ENCODE results near the gene TTR.
A peak's percentile ranks its signal among the peaks of the same experiment; 100 is the strongest.

The TTR gene

DNA sequence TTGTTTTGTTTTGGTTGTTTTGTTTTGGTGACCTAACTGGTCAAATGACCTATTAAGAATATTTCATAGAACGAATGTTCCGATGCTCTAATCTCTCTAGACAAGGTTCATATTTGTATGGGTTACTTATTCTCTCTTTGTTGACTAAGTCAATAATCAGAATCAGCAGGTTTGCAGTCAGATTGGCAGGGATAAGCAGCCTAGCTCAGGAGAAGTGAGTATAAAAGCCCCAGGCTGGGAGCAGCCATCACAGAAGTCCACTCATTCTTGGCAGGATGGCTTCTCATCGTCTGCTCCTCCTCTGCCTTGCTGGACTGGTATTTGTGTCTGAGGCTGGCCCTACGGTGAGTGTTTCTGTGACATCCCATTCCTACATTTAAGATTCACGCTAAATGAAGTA lies at the start of gene TTR:
Gene TTR (plus strand): TSS at position 250 of the 400 bp plus-strand sequence. CDS start 26 bp downstream, at position 276.
- no peak for DNase-seq

- DNase-seq, result no peak
Observed at GRCh38 chr18:31546476-31546875, 45.2 kb upstream of the TTR start.

- no peak for DNase-seq
Observed at GRCh38 chr18:31548853-31549252, 42.8 kb upstream of the TTR start.

DNA sequence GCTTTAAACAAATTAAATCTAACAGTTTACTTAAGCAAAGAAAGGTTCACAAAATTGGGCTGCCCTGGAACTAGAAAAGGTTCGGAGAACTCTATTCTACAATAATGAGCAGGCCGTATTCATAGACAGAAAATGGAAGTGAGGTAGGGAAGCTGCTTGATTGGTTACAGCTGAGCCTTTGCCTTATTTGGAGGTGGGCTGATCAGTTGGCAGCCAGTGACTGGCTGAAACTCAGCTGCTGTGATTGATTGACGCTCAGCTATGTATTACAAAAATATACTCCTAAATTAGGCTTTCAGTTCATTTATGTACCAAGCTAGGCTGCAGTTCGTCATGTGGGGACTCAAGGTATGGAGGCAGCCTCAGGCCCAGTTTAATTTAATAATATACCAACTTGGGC lies 42.3 kb upstream of the TTR start:
- DNase-seq, result no peak

DNA sequence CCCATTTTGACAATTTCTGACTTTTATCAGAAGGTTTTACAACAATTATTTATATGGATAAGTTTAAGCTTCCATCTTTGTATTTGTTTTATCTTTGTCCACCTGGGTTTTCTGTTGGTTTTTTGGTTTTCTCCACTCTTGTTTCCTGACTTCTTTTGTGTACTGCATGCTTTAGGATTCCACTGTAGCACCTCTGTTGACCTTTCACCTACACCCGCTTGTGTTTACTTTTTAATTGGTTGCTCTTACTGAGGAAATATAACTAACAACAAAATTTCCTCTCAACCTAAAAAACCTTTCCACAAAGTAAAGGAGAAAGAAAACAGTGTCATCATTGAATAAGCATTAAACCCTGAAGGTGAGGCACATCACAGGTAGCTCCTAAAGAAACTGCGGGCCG lies 39.8 kb upstream of the TTR start:
- DNase-seq, result no peak

GRCh38 chr18:31553800-31554199 lies 37.9 kb upstream of the TTR start:
- DNase-seq, result no peak

- DNase-seq, result no peak
Observed at GRCh38 chr18:31554776-31555175, 36.9 kb upstream of the TTR start.

GRCh38 chr18:31555971-31556747 lies 35.5 kb upstream of the TTR start:
- DNase-seq, result peak in 4 of 14 donors; percentile 2 to 32 (median 12)

DNA sequence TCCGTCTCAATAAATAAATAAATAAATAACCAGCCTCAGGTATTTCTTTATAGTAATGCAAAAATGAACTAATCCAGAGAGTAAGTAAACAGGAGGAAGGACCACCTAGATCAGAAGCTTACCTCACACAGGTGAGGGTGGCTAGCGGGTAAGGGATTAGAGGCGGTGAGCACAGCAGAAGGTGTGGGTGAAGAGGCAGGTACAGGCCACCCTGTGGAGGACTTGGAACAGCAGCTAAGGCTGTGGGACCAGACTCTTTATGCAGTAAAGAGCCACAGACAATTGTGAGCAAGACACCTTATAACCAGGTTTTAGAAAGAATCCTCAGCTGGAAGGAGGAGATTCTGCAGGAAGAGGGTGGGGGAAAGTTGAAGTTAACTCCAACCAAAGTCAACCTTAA lies 34.2 kb upstream of the TTR start:
- no peak for DNase-seq

- no peak for DNase-seq
Observed at GRCh38 chr18:31558567-31558966, 33.1 kb upstream of the TTR start.

GRCh38 chr18:31562726-31563125 lies 29.0 kb upstream of the TTR start:
- no peak for DNase-seq

GRCh38 chr18:31563778-31564177 lies 27.9 kb upstream of the TTR start:
- no peak for DNase-seq

DNA sequence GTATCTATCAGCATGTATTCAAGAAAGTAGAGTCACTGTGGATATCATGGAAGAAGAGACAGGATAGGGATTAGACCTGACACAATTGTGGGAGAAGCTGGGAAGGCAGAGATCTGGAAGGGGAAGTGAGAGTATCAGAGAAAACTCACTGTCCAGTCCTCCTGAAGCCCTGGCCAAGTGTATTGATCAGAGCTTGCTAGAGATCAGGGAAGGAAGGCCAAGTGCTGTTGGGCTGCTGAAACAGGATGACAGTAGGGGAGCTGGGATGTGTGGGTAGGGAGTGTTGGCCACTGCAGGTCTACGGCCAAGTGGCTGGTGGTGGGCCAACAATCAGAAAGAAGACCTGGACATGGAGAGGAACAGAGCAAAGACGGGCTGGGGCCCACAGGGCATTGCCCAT lies 26.3 kb upstream of the TTR start:
- no peak for DNase-seq

DNA sequence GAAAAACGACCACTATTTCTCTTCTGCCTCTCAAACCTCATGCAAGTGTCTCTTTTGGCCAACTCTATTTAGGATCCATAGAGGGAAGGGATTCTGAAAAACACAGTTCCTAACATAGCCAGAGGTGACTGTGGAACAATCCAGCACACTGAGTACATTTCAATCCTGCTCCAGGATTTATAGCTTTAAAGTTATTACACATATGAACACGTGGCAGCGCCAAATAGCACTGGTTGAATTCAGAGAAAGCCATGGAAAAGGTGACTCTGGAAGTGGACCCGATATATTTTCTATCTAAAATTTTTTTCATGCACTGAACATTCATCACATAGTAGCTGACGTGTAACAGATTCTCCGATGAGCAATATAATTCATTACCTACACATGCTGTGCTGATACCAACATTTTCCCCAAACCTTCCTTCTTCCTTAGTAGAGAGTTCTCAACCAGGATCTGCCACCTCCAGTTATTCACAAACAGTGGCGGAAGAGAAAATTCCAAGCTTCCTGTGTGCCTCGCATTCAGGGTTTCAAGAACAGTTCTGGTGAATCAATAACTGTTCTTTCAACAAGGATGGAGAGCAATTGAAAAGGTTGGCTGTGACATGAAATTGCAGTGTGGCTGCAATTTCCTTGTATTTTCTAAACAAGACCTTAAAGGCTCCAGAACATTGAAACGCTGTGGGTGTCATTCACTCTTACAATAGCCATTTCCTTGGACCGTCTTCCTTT lies 25.7 kb upstream of the TTR start:
- DNase-seq, result no peak

GRCh38 chr18:31566576-31567306 lies 24.9 kb upstream of the TTR start:
- no peak for DNase-seq

- no peak for DNase-seq
Observed at GRCh38 chr18:31572368-31572767, 19.3 kb upstream of the TTR start.

- no peak for DNase-seq
Observed at GRCh38 chr18:31573051-31573450, 18.6 kb upstream of the TTR start.

DNA sequence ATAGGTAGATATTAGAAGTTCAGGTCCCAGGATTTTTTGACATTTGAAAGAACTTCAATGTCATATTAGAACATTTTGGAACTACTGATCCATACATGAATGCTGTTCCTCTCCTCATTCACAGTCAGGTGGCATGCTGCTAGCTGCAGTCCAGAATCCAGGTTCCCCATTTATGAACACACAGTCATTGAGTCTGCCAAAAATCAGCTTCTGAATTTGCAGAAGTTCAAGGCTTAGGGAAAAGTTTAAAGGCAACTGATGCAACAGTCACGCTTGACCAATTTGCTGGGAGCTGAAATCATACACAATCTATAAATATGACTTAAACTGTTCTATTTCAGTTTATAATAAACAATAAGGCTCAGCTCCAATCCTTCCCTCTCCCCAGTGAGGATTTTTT lies 17.3 kb upstream of the TTR start:
- no peak for DNase-seq

DNA sequence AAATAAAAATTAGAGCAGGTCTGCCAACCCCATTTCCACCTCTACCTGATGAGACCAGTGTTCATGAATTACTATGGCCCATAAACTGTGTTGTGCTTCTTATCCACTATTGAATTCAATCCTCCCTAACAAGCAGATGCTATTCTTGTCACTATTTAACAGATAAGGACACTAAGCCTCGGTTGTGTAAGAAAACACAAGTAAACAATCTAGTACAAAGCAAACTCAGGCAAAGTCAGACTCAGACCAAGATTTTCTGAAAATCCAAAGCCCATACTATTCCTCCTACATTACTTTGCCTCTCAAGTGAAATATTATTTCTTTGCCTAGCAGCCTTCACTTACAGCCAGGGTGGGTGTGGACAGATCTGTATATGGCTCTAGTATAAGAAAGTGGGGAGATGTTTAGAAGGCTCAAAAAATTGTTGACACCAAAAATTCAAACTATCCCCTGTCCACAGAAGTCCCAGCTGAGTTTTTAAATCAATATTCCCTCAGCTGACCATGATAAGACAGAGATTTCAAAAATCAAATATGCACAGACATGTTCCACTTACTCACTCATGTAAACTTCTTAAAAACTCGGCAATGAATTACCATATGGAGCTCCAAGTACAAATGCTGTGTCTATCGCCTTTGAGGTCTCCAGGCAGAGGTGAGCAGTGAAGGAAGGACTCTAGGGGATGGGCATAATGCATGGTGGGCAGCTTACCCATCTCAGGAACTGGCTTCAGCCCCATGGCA lies 16.0 kb upstream of the TTR start:
- DNase-seq, result no peak

DNA sequence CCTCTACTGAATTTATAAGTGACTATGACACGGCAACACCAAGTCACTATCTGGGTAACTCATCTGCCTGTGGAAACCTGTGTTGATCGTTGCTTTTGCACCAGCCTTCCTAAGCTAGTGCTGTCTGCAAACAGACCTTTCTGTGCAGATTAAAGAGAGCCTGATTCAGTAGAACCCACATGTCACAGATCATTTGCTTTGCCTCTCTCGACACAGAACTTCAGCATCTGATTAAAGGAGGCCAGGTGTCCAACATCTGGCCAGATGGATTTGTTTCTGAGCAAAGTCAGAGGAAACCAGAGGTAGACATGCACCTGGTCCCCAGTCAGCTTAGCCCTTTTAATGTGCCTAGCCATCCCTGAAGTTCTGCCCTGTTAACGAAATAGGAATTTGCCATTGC lies 15.0 kb upstream of the TTR start:
- no peak for DNase-seq

DNA sequence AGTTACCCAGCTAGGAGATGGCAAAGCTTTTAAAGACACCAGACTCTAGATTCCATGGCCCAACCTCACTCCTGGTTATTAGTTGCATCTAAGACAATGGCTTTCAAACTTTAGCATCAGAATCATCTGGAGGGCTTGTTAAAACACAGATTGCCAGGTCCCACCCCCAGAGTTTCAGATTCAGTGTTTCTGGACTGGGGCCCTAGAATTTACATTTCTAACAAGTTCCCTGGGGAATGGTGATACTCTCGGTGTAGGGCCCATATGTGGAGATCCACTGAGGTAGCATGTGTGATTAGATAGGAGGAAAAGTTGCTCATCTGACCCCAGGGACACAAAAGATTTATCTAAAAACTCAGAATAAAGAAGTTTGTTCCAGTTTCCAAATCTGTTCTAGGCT lies 14.5 kb upstream of the TTR start:
- DNase-seq, result no peak

GRCh38 chr18:31578126-31578525 lies 13.6 kb upstream of the TTR start:
- DNase-seq, result no peak

GRCh38 chr18:31579375-31579774 lies 12.3 kb upstream of the TTR start:
- DNase-seq, result no peak
